ENCODE measurements around the gene VSTM4.

VSTM4 gene

GRCh38 chr10:49055221-49055849 lies 60.0 kb downstream of the VSTM4 start:
- peaks cover 27% of the 10 kb centered on the region for H3K27me3 Mint-ChIP-seq (ENCODE audit: low read depth, poor library complexity)
- H3K4me1 Mint-ChIP-seq: peaks cover 30% of the 10 kb centered on the region
- H3K9me3 Mint-ChIP-seq: peaks cover 8% of the 10 kb centered on the region
- TF ChIP-seq, protein P1, sequence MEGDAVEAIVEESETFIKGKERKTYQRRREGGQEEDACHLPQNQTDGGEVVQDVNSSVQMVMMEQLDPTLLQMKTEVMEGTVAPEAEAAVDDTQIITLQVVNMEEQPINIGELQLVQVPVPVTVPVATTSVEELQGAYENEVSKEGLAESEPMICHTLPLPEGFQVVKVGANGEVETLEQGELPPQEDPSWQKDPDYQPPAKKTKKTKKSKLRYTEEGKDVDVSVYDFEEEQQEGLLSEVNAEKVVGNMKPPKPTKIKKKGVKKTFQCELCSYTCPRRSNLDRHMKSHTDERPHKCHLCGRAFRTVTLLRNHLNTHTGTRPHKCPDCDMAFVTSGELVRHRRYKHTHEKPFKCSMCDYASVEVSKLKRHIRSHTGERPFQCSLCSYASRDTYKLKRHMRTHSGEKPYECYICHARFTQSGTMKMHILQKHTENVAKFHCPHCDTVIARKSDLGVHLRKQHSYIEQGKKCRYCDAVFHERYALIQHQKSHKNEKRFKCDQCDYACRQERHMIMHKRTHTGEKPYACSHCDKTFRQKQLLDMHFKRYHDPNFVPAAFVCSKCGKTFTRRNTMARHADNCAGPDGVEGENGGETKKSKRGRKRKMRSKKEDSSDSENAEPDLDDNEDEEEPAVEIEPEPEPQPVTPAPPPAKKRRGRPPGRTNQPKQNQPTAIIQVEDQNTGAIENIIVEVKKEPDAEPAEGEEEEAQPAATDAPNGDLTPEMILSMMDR (IDR thresholded peaks at IDR 0.05): no peak
- H3K36me3 Mint-ChIP-seq (ENCODE audit: low read depth): peaks cover 2% of the 10 kb centered on the region
- no peak for DNase-seq
- H3K27ac Mint-ChIP-seq: no peak overlapping the region
- H3K4me3 Mint-ChIP-seq: no peak overlapping the region

DNA sequence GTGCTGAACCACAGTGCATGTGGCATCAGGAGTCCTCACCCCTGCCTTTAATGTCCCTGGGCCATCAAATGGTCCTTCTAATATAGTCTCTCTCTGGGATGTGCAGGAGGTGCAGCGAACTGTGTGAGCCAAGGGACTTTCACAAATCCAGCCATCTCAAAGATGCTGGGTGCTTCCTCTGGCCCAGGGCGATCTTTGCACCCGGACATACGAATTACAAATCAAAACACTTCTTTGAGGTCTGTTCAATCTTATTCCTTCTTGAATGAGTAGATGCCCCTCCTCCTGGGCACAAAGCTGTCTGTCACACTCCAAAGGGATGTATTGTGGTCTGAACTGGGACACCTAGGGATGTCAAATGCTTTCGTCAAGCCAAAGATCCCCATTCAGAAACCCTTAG lies 60.6 kb downstream of the VSTM4 start:
- no peak overlapping the region for H3K4me3 Mint-ChIP-seq
- H3K4me1 Mint-ChIP-seq: peaks cover 30% of the 10 kb centered on the region
- DNase-seq: no peak
- H3K36me3 Mint-ChIP-seq (ENCODE audit: low read depth): no peaks in the 10 kb centered on the region
- TF ChIP-seq, protein P1 (IDR thresholded peaks at IDR 0.05): no peak
- H3K27ac Mint-ChIP-seq: no peak overlapping the region
- peaks cover 27% of the 10 kb centered on the region for H3K27me3 Mint-ChIP-seq (ENCODE audit: low read depth, poor library complexity)
- peaks cover 2% of the 10 kb centered on the region for H3K9me3 Mint-ChIP-seq

GRCh38 chr10:49053998-49054692 lies 61.2 kb downstream of the VSTM4 start:
- Mint-ChIP-seq H3K4me3 (no peak overlapping the region), H3K4me1 (peaks cover 30% of the 10 kb centered on the region), H3K36me3 (ENCODE audit: low read depth) (no peaks in the 10 kb centered on the region), H3K27me3 (ENCODE audit: low read depth, poor library complexity) (peaks cover 27% of the 10 kb centered on the region), H3K9me3 (no peaks in the 10 kb centered on the region), H3K27ac (no peak overlapping the region)
- TF ChIP-seq, protein P1 (IDR thresholded peaks at IDR 0.05): no peak
- DNase-seq: no peak

DNA sequence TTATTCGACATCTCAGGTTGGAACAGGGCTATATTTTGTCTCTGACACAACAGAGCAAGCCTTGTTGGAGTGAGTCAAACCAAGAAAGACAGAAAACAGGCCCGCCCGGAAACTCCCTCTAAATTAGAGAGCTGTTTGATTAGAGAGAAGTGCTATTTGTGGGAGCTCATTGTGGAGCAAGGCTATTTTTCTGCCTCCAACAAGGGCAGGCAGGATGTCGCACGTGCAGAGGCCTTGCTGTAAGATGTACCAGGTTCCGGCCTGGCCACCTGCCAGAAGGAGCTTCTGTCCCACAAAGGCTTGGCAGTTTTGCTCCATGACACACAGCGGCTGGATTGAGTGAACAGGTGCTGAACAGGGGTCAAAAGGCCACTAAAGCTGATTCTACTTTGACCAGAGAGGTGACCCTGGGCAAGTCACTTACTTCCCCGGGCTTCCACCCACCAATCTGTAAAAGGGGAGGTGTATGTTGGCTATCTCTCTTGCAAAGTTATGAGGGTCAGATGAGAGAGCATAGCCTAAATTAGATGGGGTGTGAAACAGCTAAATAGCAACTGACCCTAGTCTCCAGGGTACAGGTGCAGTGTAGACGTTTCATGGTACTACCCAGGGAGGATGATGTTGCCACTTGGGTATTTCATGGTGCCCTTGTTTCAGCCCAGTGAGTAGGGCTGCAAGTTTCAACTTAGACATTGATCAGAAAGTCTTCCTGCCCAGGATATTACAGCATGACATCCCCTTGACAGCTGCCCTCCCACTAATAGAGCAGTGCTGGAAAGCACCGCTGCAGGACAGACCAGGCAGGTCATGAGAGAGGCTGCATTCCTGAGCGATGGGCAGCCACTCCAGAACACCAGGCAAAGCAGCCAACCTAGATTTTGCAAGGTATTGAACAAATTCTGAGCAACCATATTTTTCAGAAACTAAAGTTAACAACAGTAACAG lies 62.0 kb downstream of the VSTM4 start:
- no peak overlapping the region for H3K4me3 Mint-ChIP-seq
- H3K27me3 Mint-ChIP-seq (ENCODE audit: low read depth, poor library complexity): peaks cover 29% of the 10 kb centered on the region
- H3K36me3 Mint-ChIP-seq (ENCODE audit: low read depth): no peaks in the 10 kb centered on the region
- TF ChIP-seq, protein P1 (IDR thresholded peaks at IDR 0.05): no peak
- no peak overlapping the region for H3K27ac Mint-ChIP-seq
- no peaks in the 10 kb centered on the region for H3K9me3 Mint-ChIP-seq
- H3K4me1 Mint-ChIP-seq: peaks cover 23% of the 10 kb centered on the region
- no peak for DNase-seq

DNA sequence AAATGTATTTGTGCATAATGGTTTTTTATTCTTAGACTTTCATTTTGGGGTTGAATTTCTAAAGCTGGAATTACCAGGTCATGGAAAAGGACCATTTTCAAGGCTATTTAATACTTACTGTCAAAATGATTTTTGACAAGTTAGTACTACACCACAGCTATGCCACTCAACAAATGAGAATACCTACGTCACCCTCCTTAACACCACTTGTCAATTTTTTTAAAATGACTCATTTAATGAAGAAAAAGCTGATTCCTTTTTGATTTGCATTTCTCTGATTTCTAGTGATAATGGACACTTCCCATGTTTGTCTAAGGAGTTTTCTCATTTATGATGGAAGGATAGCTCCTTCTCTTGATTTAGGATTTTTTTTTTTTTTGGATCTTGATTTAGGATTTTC lies 63.3 kb downstream of the VSTM4 start:
- Mint-ChIP-seq H3K27ac (no peak overlapping the region), H3K9me3 (no peaks in the 10 kb centered on the region), H3K36me3 (ENCODE audit: low read depth) (no peaks in the 10 kb centered on the region), H3K27me3 (ENCODE audit: low read depth, poor library complexity) (peaks cover 29% of the 10 kb centered on the region), H3K4me1 (peaks cover 11% of the 10 kb centered on the region), H3K4me3 (no peak overlapping the region)
- TF ChIP-seq, protein P1 (IDR thresholded peaks at IDR 0.05): no peak
- DNase-seq: no peak

Data from nephron progenitor cell (in vitro differentiated cells).